Hepatocyte (in vitro differentiated cells): ENCODE data around the gene HOXD3.

Experiments
- EZH2phosphoT487 ChIP-seq: fragments of 200-600 bp; sonication (generic); IDR thresholded peaks from one replicate; pipeline ENCODE4 v1.6.1; 2018; ENCODE audit warnings: antibody characterized with exemption, mild to moderate bottlenecking, low read depth, moderate library complexity; ENCODE audit not compliant: unreplicated experiment, severe bottlenecking
- TF ChIP-seq, protein P1 (sequence below): fragments of 200-600 bp; sonication (generic); IDR thresholded peaks from 2 replicates; pipeline ENCODE4 v1.5.1; 2016; ENCODE audit warnings: antibody characterized with exemption, mild to moderate bottlenecking; ENCODE audit not compliant: poor library complexity

DNA sequence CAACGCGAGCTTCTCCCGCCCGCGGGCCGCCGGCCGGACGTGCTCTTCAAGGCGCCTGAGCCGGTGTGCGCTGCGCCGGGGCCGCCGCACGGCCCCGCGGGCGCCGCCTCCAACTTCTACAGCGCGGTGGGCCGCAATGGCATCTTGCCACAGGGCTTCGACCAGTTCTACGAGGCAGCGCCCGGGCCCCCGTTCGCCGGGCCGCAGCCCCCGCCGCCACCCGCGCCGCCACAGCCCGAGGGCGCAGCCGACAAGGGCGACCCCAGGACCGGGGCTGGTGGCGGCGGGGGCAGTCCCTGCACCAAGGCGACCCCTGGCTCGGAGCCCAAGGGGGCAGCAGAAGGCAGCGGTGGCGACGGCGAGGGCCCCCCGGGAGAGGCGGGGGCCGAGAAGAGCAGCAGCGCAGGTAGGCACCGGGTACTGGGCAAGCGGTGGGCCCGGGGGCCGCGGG lies 49.4 kb upstream of the HOXD3 start:
- TF ChIP-seq, protein P1, sequence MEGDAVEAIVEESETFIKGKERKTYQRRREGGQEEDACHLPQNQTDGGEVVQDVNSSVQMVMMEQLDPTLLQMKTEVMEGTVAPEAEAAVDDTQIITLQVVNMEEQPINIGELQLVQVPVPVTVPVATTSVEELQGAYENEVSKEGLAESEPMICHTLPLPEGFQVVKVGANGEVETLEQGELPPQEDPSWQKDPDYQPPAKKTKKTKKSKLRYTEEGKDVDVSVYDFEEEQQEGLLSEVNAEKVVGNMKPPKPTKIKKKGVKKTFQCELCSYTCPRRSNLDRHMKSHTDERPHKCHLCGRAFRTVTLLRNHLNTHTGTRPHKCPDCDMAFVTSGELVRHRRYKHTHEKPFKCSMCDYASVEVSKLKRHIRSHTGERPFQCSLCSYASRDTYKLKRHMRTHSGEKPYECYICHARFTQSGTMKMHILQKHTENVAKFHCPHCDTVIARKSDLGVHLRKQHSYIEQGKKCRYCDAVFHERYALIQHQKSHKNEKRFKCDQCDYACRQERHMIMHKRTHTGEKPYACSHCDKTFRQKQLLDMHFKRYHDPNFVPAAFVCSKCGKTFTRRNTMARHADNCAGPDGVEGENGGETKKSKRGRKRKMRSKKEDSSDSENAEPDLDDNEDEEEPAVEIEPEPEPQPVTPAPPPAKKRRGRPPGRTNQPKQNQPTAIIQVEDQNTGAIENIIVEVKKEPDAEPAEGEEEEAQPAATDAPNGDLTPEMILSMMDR = no peak
- TF ChIP-seq EZH2phosphoT487 = no peak
